Germinal center (tissue), 1 donor: ENCODE results near the gene ABI3BP.

Experiments
- DNase-seq: peaks from one replicate; pipeline ENCODE4 v3.0.0; 2012; ENCODE audit warnings: mixed read lengths, low spot score

Gene ABI3BP

DNA sequence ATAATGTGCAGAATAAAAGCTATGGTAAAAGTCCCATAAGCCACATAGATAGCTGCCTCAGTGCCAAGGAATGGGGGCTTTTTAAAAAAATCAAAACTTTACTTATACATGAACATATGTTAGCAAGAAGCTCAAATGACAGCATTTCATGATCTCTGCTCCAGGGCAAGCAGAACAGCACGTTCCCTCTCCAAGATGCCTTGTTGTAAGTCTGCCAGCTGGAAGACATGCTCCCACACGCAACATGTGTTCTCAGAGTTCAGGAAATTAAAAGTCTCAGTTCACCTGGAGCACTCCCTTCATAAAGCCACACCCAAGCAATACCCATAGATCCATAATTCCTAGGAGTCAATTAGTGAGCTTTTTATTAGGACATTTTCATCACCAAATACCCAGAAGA is 52.2 kb downstream of the ABI3BP start:
- DNase-seq, result no peak

GRCh38 chr3:100936931-100937330 is 56.3 kb downstream of the ABI3BP start:
- no peak for DNase-seq

DNA sequence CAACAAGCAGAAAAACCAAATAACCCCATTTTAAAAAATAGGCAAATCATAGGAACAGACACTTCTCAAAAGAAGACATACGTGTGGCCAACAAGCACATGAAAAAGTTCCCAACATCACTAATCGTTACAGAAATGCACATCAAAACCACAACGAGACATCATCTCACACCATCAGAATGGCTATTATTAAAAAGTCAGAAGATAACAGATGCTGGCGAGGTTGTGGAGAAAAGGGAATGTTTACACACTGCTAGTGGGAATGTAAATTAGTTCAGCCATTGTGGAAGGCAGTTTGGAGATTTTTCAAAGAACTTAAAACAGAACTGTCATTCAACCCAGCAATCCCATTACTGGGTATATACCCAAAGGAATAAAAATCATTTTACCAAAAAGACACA is 60.7 kb downstream of the ABI3BP start:
- DNase-seq, result no peak

GRCh38 chr3:100928638-100929428 is 64.4 kb downstream of the ABI3BP start:
- DNase-seq, result no peak

- no peak for DNase-seq
Measured at GRCh38 chr3:100927775-100928174, 65.4 kb downstream of the ABI3BP start.

DNA sequence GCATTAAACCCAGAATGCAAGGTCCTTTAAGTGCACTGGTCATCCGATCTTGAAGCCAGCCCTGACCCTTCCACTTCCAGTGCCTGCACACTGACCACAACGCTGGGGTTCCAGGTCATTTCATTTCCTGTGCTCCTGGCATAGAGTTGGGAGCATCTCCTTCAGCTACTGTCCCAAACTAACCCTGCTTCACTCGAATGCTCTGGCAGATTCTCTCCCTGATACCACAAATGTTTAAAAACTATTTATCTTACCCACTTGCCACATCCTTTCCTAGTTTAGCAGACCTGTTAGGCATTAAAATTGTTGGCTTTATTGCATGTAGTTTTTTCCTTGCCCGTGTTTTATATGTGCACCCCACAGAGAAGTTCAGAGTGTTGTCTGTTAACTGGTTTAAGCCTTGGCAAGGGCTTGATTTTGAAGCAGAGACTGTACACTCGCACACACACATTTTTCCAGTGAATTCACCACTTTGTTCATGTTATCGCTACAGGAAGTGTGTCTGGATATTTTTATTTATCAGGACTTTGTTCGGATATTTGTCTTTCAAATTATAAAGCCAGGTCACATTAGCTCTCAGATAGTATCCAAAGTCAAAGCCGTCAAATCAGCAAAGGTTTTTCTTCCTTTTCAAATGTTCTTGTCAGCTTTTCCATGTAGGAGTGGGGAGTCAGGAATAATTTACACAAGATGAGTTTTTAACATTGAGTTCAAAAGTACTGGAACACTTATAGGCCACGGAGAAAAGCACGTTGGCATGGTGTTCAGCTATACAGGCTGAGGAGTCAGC is 77.3 kb downstream of the ABI3BP start:
- DNase-seq, result no peak

GRCh38 chr3:100913870-100914648 is 79.2 kb downstream of the ABI3BP start:
- DNase-seq, result no peak

- DNase-seq, result no peak
Measured at GRCh38 chr3:100912976-100913545, 80.2 kb downstream of the ABI3BP start.

GRCh38 chr3:100912571-100912970 is 80.7 kb downstream of the ABI3BP start:
- DNase-seq, result no peak

- DNase-seq, result no peak
Measured at GRCh38 chr3:100911956-100912355, 81.3 kb downstream of the ABI3BP start.

DNA sequence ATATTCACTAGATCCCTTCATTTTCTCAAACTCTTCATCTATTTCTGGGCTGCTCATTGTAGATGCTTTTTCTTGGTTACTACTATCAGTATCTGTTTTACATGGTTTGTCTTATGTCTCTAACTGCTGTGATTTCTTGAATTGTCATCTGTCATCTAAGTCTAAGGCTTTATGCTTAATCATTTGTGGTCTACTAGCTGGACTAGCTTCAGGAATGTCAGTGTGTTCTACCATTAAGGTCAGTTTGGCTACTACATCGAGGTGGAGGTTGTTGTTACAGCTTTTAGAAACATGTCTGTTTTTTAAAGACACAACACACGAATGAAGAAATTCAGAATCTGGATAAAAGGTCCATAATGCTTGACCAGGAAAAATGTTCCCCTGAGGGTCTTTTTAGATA is 82.2 kb downstream of the ABI3BP start:
- no peak for DNase-seq

DNA sequence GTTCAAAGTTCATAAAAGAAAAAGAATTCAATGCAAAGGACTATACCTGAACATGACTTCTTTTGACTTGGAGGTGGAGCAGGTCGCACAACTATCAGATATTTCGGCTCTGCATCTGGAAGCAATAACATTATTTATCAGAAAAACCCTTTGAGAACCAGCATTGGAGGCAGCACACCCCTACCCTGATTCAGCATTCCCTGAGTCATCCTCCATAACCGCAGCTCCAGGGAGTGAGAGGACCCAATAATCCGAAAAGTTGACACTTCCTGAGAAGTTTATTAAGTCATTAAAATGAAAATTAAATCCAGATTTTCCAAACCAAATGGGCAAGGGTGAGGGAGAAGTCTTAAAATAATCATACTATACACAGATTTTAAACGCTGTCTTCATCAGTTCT is 90.6 kb downstream of the ABI3BP start:
- DNase-seq, result no peak

GRCh38 chr3:100900671-100901335 is 92.4 kb downstream of the ABI3BP start:
- no peak for DNase-seq

- DNase-seq, result no peak
Measured at GRCh38 chr3:100899440-100900091, 93.7 kb downstream of the ABI3BP start.

- no peak for DNase-seq
Measured at GRCh38 chr3:100898681-100899080, 94.5 kb downstream of the ABI3BP start.

DNA sequence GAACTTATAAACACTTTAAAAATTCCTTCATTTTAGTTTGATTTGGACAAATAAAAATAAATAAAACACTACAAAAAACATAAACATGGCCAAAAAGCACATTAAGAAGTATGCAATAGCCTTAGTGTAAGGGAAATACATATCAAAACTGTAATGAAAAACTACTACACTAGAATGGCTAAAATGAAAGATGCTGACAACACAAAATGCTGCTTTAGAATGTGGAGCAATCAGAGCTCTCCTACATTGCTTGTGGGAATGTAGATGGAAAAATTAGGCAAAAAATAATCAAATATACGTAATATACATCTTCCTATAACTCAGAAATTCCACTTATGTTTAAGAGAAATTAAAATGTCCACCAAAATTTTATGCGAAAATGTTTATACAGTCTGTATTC is 96.2 kb downstream of the ABI3BP start:
- no peak for DNase-seq

DNA sequence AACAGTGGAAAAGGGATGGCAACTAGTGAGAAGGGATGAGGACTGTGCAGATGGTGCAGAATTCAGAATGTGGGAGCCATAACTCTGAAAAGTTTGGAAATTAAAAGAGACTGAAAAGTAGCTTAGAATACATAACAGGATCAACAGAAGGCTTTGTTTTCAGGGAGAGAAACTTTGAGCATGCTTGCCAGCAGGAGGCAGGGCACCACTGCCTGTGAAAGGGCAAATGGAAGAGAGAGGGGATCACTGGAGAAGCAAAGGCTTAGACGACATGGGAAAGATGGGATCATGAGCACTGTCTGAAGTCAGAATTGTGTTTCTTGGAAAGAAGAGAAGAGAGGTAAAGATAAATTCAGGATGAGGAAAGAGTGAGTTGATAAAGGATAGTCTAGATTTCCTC is 99.6 kb downstream of the ABI3BP start:
- no peak for DNase-seq

DNA sequence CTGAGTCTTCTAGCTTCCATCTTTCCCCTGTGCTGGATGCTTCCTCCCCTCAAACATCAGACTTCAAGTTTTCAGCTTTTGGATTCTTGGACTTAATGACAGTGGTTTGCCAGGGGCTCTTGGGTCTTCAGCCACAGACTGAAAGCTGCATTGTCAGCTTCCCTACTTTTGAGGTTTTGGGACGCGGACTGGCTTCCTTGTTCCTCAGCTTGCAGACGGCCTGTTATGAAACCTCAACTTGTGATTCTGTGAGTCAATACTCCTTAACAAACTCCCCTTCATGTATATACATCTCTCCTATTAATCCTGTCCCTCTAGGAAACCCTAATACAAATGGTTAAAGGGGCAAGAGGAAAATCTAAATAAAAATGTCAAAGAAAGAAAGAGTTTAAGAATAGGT is 100.1 kb downstream of the ABI3BP start:
- no peak for DNase-seq

DNA sequence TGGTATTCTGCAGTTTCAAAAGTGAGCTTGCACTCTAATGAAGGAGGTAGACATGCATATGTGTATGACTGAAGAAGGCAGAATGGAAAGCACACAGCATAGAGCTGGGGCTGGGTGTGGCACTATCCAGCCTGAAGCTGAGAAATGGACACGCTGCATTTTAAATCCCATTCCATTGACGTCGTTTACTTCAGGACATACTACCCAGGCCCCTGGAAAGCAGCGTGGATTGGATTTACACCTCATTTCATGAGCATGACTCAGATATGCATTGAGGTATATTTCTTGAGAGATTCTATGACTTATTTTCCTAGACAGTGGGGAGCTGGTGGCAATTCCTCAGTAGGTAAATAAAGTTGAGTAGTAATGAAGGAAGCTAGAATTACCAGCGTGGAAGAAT is 101.4 kb downstream of the ABI3BP start:
- DNase-seq, result no peak

GRCh38 chr3:100891033-100891432 is 102.2 kb downstream of the ABI3BP start:
- no peak for DNase-seq

DNA sequence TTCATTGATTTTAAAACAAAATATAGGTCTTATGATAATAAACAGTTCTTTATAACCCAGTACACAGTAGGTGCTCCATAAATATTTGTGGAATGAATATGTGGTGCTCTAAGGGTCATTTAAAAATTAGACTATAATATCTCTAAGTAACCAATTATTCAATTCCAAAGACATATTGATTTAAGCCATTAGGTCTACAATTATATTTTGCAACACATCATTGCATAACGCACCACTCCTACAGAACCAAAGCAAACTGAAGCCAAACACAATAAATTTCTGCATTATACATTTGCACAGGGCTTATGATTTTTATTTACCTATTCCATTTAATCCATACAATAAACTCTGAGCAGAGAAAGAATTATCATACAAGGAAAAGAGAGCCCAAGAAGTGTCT is 104.3 kb downstream of the ABI3BP start:
- DNase-seq, result no peak
